Stimulated activated CD8-positive, alpha-beta memory T cell treated with anti-CD3 and anti-CD28 coated beads, Interleukin-12 subunit alpha, Interleukin-12 subunit beta, amount 100 ng/mL, for 4 hours (primary cell): Measurements from ENCODE around the gene DLG2.
"Not testable (repeated sequence)": the region's sequence is repeated elsewhere in the genome, so short reads cannot be mapped to it uniquely, and the experiment has no call there.

ENCODE experiments used
- DNase-seq: peaks from one replicate; pipeline ENCODE4 v3.0.0-alpha.2; 2020; ENCODE audit warnings: low read depth

Gene DLG2

DNA sequence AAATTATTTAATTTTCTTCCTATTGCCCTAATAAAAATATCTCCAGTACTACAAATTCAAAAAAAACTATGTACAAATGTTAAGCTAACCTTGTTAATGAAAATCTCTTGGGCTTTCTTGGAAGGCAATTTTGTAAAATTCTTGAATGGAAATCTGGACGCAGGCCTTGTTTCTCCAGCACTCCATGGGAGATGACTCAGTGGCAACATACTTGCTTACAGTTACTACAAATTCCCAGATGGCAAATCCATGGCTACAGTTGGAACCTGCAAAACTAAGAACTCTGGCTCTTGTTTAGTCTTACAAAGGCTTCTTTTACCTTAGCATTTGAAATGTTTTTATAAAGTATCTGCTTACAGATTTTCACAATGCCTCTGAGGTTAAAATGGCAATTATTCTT, 725.2 kb downstream of the DLG2 start:
- no peak for DNase-seq

DNA sequence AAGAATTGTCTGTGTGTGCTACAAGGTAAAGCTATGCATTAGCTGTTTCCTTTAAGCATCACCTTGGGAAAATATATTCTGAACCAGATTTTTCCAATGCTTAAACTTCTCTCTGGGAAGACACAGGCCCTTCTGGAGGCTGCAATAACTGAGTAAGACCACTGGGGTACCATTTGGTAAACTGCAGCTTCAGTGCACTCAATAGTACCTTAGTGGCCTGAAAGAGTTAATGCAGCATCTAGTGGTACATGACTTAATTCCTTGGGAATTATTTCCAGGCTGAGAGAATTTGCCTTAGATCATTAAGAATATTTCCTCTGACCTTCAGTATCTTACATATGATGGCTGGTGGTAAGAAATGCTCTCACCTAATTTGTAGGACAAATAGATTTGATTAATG, 727.4 kb downstream of the DLG2 start:
- DNase-seq, result no peak

DNA sequence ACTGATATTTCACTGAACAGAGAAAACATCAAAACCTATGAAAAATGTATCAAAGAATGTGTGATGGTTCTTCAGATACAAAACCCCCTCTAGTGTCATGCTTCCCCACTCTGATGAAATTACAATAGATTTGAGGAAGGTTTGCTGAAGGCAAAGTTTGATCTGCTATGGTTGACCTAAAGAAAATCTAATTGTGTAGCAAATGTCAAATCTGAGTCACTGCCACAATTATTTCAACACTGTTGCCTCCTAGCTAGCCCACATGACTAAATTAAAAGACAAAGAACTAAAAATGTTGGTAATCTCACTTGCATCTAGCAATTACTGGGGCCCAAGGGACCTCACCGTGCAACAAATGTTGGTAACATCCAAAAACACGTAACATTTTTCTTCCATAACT, 728.0 kb downstream of the DLG2 start:
- DNase-seq, result no peak

DNA sequence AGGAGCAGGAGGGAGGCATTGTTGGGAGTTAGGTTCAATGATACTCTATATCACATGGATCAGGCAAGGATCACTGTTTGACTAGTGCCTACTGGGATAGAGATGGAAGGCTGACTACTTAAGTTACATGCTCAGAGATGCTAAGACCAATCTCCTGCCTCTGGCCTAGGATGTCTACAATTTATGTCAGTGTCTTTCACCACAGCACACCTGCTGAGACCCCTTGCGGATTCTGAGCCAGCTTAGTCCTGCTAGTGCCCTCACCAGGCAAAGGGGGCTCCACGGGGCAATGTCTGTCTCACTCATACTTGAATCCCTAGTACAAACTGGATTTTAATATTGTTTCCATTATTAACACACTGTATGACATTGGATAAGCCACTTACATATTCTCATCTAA, 732.5 kb downstream of the DLG2 start:
- no peak for DNase-seq

DNA sequence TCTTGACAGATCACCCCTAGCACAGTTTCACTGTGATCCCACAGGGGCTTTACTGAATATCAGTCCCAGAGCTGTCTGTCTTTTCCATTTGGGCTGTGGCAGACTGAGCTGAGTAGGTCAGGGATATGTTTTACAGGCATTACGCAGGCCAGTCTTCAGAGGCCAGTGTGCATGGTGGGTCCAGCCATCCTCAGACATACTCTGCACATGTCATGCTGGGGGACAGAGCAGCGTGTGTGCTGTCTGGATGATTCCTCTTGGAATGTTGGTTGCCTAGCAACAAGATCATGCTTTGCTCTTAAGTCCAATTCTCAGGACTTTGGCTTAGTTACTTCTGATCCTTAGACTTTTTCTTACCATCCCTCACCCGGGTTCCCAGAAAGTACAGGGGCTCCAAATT, 736.5 kb downstream of the DLG2 start:
- DNase-seq, result no peak

DNA sequence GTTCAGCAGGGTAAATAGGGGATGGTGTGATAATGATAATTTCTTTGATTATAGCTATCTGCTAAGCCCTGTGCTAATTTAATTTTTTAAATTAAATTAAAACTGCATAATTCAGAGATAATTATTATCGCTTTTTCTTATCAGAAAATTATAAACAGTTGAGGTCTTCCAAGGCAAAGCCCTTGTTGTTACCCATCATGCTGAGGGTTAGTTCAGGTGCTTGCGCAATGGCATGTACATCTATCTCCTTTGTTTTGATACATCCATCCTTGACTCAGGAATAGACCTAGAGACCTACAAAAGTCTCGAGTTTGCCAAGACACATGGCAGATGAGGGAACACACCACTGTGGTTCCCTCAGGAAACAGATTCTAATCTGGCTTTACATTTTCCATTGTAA, 737.6 kb downstream of the DLG2 start:
- DNase-seq, result no peak

DNA sequence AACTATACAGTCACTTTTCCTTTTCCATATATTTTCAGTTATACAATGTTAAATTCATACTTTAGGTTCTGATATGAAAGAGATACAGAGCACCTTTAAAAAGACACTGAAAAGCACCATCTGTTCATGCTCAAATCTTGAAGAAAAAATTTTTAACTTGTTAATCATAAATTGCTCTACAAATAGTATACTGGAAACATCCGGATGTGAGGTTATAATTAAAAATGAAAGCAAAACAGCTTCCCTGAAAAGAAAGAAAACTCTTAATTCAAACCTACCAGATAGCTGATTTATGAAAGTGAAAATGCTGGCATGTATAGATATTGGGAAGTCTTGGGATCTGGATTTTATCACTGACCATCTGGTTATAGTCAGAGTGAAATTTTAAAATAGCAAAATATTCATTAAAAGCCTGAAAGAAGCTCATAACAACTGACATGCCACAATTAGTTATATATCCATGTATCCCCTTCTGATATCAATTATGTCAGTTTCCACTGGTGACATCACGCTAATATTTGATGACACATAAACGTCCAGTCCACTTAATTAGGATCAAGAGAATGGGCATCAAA, 740.0 kb downstream of the DLG2 start:
- DNase-seq, result no peak

DNA sequence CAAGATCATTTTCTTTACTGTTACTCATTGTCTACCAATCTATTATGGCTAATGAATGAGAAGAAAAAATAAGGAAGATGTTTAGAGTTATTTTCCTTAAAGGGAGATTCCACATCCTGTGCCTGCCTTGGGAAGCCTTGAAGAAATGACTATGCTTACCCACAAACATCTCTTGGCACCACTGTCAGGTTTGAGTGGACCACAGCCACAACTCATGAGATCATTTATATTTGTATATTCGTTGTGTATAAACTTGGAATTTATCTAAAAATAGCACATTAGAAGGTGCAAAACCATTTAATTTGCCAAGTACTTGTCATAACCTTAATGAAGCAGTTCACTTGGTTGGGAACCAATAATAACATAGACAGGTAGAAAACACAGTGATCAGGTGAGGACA, 740.8 kb downstream of the DLG2 start:
- DNase-seq, result no peak

DNA sequence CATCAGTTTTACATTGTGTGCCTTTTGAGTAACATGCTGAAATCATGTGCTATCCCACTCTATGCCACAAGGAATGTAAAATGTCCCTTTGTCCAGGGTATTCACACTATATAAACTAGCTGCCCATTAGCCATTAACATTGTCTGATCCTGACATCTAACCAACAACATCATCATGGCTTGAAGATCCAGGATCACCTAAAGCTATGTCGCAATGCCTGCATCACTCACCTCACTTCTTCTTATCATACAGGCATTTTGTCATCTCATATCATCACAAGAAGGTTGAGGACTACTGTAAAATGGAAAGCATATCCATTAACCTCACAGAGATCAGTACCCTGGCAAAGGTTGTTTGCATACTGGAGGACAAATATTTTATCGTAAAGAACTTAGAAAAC, 742.3 kb downstream of the DLG2 start:
- no peak for DNase-seq

DNA sequence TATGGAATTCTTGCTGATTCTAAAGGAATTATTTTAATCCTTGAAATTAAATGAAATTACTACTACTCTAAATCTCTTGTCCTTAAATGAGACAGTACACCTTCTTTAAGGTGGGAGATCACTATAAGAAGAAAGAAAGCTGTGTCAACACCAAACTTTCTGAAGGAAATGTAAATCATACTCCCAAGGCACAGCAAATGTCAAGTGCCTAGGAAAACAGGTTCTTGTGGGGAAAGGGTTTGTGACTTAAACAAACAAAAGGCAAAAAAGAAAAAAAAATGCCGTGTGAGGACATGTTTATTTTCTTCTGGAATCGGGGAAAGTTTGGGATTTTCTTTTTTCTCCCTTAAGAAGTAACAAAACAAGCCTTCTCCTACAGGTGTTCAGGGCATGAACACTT, 745.1 kb downstream of the DLG2 start:
- no peak for DNase-seq

DNA sequence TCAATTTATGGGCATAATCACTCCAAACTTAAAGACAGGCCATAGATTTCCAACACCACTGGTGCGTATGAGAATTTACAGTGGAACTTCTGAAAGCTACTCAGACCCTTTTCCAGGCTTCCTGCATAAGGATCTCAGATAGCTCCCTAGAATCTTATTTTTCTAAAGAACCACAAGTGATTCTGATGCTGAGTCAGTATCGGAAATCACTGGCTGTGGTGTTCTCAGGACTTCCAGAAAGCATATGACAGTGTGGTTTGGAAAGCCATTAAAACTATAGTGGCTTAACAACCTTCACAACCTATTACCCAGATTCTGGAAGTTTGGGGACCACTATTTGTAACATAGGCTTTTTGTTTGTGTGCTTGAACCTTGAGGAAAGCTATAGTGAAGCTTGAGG, 756.0 kb downstream of the DLG2 start:
- DNase-seq, result no peak

DNA sequence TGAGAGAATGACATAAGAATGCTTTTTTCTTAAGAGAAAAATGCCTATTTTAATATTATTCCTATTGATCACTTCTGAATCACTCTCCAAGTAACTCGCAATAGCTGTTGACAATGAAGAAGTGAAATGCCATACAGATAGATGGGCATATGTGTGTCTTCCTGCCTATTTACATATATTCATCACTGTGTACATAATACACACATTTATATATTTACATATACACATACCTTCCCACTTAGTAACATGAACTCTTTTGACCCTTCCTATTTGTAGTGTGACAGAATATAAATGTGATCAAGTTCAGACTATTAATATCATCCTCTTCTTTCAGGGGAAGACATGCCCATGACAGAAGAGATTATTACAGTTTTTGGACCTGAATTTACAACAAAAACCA, 756.7 kb downstream of the DLG2 start:
- DNase-seq, result no peak

DNA sequence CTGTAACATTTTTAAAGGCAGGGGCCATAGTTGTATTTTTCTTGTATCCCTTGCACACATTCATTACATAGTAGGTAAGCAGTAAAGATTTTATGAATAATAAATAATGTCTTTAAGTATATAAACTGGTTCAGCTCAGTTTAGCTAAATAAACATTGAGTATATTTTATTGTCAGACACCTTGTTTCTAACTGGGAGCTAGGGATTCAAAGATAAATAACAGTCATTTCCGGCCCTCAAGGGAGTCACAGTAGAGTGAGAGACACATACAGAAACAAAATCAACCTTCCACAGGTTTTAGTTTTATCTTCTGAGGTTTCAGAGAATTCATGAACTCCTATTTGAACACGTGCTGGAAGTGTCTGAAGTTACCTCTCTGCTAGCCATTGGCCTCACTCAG, 760.2 kb downstream of the DLG2 start:
- DNase-seq, result no peak

DNA sequence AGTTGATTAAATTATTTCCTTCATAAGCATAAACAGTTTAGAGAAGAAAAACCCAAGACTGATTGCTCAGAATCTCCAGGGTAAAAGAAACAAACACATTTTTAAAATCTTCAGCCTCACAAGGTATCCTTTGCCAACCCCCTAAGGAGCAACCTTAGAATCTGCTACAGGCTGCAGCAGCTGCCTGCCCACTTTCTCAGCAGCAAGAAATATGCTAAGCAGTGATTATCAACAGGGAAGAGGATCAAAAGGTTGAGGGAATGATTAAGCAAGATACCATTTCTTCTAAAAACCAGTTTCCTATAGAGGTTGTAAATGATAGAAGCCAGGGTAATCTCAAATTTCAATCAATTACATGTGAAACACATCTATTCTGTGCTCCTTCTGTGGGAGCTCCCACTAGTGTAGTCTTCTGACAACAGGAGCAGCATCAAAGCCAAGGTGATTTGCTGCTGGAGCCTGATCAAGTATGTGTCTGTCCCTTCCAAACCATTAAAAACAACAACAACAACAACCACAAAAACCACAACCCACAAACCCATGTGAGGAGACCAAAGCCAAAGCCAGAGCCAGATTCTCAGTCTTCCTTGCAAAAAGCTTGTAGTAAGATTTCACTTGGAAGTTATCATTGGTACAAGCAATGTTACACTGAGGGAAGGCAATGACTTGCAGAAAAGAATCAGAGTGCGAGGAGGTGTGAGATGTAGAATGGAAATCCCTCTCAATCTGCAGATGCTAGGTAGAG, 761.2 kb downstream of the DLG2 start:
- no peak for DNase-seq

DNA sequence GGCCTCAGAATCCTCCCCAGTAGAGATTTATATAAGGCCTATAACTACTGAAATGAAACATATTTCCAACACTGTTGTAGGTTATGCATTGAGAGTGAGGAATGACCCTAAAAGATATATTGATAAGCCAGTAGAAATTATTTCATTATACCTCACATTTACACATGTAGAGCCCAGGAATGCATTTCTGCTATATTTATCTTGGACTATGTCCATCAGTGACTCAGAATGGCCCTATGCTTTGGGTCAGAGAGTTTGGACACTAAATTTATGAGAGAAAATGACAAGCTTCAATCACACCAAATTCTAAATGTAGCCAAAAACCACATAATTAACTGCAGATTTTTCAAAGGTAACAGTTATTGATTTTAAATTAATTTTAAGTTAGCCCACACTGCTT, 761.9 kb downstream of the DLG2 start:
- no peak for DNase-seq

DNA sequence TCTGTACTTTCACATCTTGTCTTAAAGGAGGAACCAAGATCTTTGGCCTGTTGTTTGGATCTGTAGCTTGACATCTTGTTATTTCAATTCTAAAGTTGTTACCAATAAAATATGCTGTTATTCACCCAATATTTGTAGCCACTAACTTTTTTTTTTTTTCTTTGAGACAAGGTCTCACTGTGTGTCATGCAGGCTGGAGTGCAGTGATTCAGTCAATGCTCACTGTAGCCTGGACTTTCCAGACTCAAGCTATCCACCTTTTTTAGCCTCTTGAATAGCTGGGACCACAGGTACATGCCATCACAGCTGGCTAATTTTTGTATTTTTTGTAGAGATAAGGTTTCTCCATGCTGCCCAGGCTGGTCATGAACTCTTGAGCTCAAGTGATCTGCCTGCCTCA, 769.4 kb downstream of the DLG2 start:
- DNase-seq, result no peak

DNA sequence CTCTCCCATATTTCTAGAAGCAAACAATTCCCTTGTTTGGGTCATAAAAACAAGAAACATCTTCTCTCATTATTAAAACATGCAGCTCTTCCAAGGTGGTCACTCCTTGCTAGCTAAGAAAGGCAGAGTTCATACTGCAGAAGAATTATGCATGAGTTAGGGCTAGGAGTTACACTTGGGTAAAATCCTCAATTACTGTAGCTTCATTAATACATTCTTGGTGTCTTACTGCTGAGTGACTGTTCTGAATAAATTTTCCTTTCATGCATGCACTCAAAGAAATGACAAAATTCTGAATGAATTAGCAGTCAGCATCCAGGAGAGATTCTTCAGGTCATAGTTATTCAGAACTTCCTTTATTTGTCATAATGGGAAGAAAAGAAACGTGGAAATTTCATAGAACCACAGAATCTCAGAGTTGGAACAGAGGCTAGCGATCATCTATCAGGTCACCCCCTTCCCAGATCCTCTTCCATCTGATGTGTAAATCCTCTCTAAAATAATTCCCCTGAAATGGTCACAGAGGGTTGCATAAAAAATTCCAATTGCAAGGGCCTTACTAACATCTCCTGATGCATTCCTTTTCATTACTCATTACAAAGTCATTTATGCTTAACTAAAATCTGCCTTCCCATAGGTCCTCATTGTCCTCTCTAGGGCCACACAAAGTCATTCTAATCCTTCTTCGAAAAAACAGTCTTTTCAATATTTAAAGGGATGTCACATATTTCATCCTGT, 771.5 kb downstream of the DLG2 start:
- no peak for DNase-seq

DNA sequence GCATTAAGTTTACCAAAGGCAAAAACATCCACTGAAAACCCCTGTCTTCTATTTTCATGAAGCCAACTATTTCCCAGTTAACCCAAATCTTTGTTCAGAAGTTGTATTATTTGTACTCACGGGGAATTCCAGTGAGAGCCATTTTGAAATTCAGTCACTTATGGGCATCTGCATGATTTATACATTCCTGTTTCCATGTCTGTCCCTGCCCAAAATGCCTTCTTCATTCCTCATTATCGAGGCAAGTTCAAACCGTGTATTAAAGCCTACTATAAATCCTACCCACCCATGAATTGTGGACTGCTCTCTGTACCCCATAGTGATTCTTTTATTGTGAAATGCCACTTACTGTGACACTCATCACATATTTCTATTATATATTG, 772.7 kb downstream of the DLG2 start:
- no peak for DNase-seq

DNA sequence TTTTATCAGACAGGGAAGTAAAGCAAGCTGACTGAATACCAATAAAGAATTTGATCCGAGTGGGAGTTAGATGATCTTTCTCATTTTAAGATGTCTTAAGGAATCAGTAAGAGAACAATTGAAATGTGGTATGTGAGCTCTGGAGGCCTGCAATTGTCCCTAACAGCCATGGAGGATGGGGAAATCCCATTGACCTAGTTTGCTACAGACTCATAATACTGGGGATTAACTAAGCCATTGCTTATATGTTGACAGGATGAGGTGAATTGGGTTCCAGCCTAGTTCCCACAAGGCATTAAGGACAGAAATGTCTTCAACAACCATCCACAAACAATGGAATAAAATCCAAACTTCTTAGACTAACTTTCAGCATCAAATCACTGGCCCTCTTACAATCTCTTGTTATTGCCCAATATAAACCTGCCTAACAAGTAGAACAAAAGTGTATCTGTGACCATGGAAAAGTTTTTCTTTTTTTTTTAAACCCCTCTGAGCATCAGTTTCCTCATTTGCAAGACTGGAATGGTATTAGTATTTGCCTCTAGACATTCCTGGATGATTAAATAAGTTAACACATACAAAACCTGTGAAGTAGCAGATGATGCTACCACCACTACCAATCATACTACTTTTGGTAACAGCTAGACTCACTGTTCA, 773.2 kb downstream of the DLG2 start:
- DNase-seq, result no peak

DNA sequence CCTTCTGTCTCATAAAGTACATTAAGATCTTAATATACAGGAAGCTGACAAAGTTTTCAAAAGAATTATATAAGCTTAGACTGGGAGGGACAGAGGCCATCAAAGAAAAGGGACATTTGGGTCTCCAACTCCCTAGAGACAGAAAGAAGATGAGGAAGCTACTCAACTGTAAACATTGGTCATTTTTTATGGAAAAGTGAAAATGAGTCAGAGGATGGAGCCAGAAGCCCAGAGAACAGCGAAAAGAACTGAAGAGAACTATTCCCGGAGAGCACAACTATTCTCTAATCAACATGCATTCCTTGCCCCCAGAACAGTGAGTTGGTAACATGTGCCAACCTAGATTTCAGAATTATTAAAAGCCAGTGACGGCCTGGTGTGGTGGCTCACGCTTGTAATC, 779.3 kb downstream of the DLG2 start:
- DNase-seq, result no peak

DNA sequence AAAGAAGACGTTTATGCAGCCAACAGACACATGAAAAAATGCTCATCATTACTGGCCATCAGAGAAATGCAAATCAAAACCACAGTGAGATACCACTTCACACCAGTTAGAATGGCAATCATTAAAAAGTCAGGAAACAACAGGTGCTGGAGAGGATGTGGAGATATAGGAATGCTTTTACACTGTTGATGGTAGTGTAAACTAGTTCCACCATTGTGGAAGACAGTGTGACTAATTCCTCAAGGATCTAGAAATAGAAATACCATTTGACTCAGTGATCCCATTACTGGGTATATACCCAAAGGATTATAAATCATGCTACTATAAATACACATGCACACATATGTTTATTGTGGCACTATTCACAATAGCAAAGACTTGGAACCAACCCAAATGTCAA, 786.9 kb downstream of the DLG2 start:
- not testable (repeated sequence) for DNase-seq

DNA sequence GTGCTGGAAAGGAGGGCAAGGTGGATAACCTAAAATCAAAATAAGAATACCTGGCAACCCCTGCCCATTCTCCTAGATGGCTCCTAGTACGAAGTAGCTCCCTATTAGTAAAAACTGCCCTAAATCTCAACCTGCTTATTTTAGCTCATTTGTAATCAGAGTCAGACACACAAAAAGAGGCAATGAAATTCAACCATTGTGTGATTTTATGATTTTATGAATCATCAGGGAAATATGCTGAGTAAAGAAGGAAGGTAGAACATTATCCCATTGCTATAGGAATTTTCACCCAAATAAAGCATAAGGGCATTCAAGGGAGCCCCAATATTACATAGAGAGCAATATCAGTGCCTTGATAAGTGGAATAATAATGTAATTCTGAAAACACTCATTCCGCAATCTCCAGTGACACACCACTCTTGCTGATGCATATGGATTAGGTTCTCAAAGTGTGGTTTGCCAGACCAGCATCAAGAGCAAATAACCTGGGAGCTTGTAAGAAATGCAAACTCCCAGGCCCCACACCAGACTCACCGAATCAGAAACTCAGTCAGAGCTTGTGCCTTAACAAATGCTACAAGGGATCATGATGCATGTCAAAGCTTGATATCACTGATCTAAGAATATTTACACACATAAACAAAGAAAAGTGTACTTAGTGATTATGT, 789.6 kb downstream of the DLG2 start:
- no peak for DNase-seq

DNA sequence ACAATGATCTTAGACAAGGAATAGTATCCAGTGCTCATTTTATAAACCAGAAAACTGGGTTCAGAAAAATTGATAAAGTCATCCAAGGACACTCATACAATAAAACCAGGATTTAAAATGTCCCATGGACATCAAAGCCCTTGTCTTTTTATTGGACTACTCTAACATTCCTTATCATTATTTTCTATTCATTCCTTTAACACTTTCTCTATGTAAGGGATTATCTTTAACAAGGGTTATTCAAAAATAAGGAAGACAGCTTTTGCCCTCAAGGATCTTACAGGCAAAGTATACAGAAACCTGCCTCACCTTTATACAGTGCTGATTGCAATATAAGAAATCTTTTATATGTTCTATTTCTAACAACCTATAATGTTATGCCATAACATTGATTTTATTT, 790.8 kb downstream of the DLG2 start:
- DNase-seq, result no peak
